RWPE1 (cell line): Measurements from ENCODE around the gene C10orf90.

Source experiments
- CTCF ChIA-PET: fragments of 350-600 bp; sonication (Branson Sonifier 250); formaldehyde crosslinking; extraction: SDS; loops from one replicate; lab custom pipeline; 2021; lab: Yijun Ruan, JAX
- POLR2A ChIA-PET: fragments of 400-600 bp; formaldehyde crosslinking; extraction: SDS; loops from one replicate; lab custom pipeline; 2020; ENCODE audit warnings: antibody characterized with exemption; ENCODE audit not compliant: low non-redundant PET; lab: Yijun Ruan, JAX
- DNase-seq: peaks from one replicate; pipeline ENCODE4 v3.0.0; 2012; ENCODE audit warnings: low spot score
- H3K27ac ChIP-seq: fragments of 450-650 bp; 2 replicates; pipeline ENCODE4 v1.5.1; 2017
- CTCF ChIP-seq: fragments of 450-650 bp; conservative IDR thresholded peaks from 2 replicates; pipeline ENCODE4 v1.5.1; 2017; ENCODE audit warnings: low read depth, mild to moderate bottlenecking

C10orf90 gene

GRCh38 chr10:126397640-126398382 is 272.7 kb downstream of the C10orf90 start:
- DNase-seq = peak; percentile 90
- H3K27ac ChIP-seq = no peak overlapping the region
- CTCF ChIA-PET = interaction anchor here (1.5 kb wide), 1 partner anchor 11 kb away, joined by 4 read pairs; no protein-coding TSS in a partner anchor
- TF ChIP-seq CTCF = no peak
- POLR2A ChIA-PET = no interaction called here

GRCh38 chr10:126397156-126397555 is 273.3 kb downstream of the C10orf90 start:
- ChIA-PET POLR2A (no interaction called here), CTCF (interaction anchor here (1.5 kb wide), 1 partner anchor 10 kb away, joined by 4 read pairs; no protein-coding TSS in a partner anchor)
- TF ChIP-seq CTCF = no peak
- DNase-seq = no peak
- H3K27ac ChIP-seq = no peak overlapping the region

- CTCF ChIA-PET = no interaction called here
- no peak for TF ChIP-seq CTCF
- POLR2A ChIA-PET = no interaction called here
- no peak overlapping the region for H3K27ac ChIP-seq
- no peak for DNase-seq
Measured at GRCh38 chr10:126394948-126395347, 275.5 kb downstream of the C10orf90 start.

GRCh38 chr10:126393076-126393475 is 277.4 kb downstream of the C10orf90 start:
- CTCF ChIA-PET = interaction anchor here (0.5 kb wide), 1 partner anchor 1514 kb away, joined by 3 read pairs; the partner anchor contains the start of gene PTPRE
- DNase-seq = no peak
- TF ChIP-seq CTCF = no peak
- H3K27ac ChIP-seq = no peak overlapping the region
- POLR2A ChIA-PET = interaction anchor here (0.7 kb wide), 1 partner anchor 8 kb away, joined by 3 read pairs; no protein-coding TSS in a partner anchor

- H3K27ac ChIP-seq = no peak overlapping the region
- no peak for DNase-seq
- CTCF ChIA-PET = no interaction called here
- no peak for TF ChIP-seq CTCF
- POLR2A ChIA-PET = no interaction called here
Measured at GRCh38 chr10:126392469-126392868, 278.0 kb downstream of the C10orf90 start.

GRCh38 chr10:126392068-126392467 is 278.4 kb downstream of the C10orf90 start:
- DNase-seq = no peak
- CTCF ChIA-PET = interaction anchor here (0.9 kb wide), 1 partner anchor 458 kb away, joined by 3 read pairs; no protein-coding TSS in a partner anchor
- POLR2A ChIA-PET = no interaction called here
- no peak overlapping the region for H3K27ac ChIP-seq
- TF ChIP-seq CTCF = no peak
